Activated naive CD8-positive, alpha-beta T cell (primary cell): ENCODE measurements around the gene PARP2.

ENCODE experiments used
- H3K27ac Mint-ChIP-seq: one replicate; pipeline ENCODE4 v1.8.0; 2021; ENCODE audit warnings: mixed read lengths
- H3K27me3 Mint-ChIP-seq: one replicate; pipeline ENCODE4 v1.8.0; 2021; ENCODE audit warnings: mixed read lengths
- H3K36me3 Mint-ChIP-seq: one replicate; pipeline ENCODE4 v1.8.0; 2021; ENCODE audit warnings: mixed read lengths
- H3K4me1 Mint-ChIP-seq: one replicate; pipeline ENCODE4 v1.8.0; 2021; ENCODE audit warnings: low read depth, mixed read lengths
- H3K4me3 Mint-ChIP-seq: one replicate; pipeline ENCODE4 v1.8.0; 2021; ENCODE audit warnings: mild to moderate bottlenecking, mixed read lengths
- H3K9me3 Mint-ChIP-seq: one replicate; pipeline ENCODE4 v1.8.0; 2021; ENCODE audit warnings: low read depth, mixed read lengths

Gene PARP2, protein sequence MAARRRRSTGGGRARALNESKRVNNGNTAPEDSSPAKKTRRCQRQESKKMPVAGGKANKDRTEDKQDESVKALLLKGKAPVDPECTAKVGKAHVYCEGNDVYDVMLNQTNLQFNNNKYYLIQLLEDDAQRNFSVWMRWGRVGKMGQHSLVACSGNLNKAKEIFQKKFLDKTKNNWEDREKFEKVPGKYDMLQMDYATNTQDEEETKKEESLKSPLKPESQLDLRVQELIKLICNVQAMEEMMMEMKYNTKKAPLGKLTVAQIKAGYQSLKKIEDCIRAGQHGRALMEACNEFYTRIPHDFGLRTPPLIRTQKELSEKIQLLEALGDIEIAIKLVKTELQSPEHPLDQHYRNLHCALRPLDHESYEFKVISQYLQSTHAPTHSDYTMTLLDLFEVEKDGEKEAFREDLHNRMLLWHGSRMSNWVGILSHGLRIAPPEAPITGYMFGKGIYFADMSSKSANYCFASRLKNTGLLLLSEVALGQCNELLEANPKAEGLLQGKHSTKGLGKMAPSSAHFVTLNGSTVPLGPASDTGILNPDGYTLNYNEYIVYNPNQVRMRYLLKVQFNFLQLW

GRCh38 chr14:20343092-20343861 lies at the start of gene PARP2:
TSS of gene PARP2 (plus strand) at chr14:20343635. CDS start at chr14:20343642, 7 bp downstream.
- Mint-ChIP-seq H3K27ac (peak within 1 kb of the TSS; percentile 96), H3K4me1 (peaks cover 16% of the 10 kb centered on the region), H3K9me3 (no peaks in the 10 kb centered on the region), H3K4me3 (peak within 1 kb of the TSS; percentile 98), H3K27me3 (no peaks in the 10 kb centered on the region), H3K36me3 (peaks cover 7% of the 10 kb centered on the region)

DNA sequence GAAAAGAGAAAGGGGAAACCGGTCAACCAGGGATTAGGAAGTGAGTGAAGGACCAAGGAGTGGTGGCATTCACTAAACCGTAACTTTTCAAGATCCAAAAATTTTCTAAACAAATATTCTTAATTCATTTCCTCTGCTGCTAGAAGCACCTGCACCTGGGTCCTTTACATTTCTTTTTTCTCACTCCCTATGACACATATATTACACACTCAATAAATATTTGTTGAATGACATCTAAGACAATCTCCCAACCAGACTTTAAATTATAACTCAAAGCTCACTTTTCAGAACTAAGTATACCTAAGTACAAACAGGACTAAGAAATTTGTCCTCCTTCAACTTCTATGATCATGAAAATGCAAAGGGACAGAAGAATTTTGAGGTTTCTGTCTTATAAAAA lies 48.8 kb upstream of the PARP2 start:
- no peaks in the 10 kb centered on the region for H3K9me3 Mint-ChIP-seq
- no peak overlapping the region for H3K4me3 Mint-ChIP-seq
- H3K27me3 Mint-ChIP-seq = no peaks in the 10 kb centered on the region
- H3K4me1 Mint-ChIP-seq = no peaks in the 10 kb centered on the region
- peaks cover 24% of the 10 kb centered on the region for H3K36me3 Mint-ChIP-seq
- H3K27ac Mint-ChIP-seq = no peak overlapping the region

- no peaks in the 10 kb centered on the region for H3K9me3 Mint-ChIP-seq
- peaks cover 24% of the 10 kb centered on the region for H3K36me3 Mint-ChIP-seq
- H3K4me1 Mint-ChIP-seq = no peaks in the 10 kb centered on the region
- no peak overlapping the region for H3K4me3 Mint-ChIP-seq
- no peak overlapping the region for H3K27ac Mint-ChIP-seq
- no peaks in the 10 kb centered on the region for H3K27me3 Mint-ChIP-seq
Measured at GRCh38 chr14:20295067-20295466, 48.4 kb upstream of the PARP2 start.

DNA sequence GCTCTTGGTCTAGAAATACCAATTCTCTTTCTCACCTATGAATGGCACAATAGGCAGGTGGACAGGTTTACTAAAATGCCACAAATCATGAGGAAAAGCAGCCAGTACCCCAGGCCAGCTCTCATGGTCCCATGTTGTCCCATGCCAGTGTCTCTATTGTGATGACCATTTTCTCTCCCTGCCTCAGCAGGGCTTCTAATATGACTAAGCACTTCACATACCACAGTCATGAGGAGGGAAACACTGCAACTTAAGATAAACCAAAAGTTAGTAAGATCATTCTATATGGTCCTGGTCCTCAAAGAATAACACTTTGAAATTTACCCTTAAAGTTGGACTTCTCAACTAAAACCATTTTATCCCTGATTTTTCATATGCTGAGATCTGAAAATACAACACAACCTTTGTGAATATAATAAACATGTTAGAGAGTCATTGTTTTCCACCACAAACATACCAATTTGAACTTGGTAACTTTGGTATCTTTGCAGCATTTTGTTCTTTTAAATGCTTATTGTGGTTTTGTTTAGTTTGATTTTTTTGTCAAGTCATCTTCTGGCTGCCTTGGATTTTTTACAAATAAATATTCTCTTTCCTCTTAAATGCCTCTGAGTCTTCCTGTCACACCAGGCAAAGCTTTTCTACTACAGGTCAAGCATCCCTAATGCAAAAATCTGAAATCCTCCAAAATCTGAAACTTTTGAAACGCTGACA lies 41.2 kb upstream of the PARP2 start:
- no peaks in the 10 kb centered on the region for H3K9me3 Mint-ChIP-seq
- peaks cover 10% of the 10 kb centered on the region for H3K36me3 Mint-ChIP-seq
- H3K4me3 Mint-ChIP-seq = no peak overlapping the region
- H3K27me3 Mint-ChIP-seq = no peaks in the 10 kb centered on the region
- peaks cover 30% of the 10 kb centered on the region for H3K4me1 Mint-ChIP-seq
- H3K27ac Mint-ChIP-seq = no peak overlapping the region

- H3K27me3 Mint-ChIP-seq = no peaks in the 10 kb centered on the region
- peak within 1 kb of the TSS; percentile 96 for H3K4me3 Mint-ChIP-seq
- peaks cover 4% of the 10 kb centered on the region for H3K36me3 Mint-ChIP-seq
- H3K27ac Mint-ChIP-seq = peak within 1 kb of the TSS; percentile 87
- peaks cover 30% of the 10 kb centered on the region for H3K4me1 Mint-ChIP-seq
- H3K9me3 Mint-ChIP-seq = no peaks in the 10 kb centered on the region
Measured at GRCh38 chr14:20305265-20306078, 38.0 kb upstream of the PARP2 start, which contains the start of gene TTC5. TSS of gene TTC5 (minus strand) at chr14:20305951. CDS start at chr14:20305937, 14 bp downstream.

GRCh38 chr14:20306079-20306423 lies 37.4 kb upstream of the PARP2 start:
- Mint-ChIP-seq H3K9me3 (no peaks in the 10 kb centered on the region), H3K4me3 (peak overlapping the region; percentile 96), H3K4me1 (peaks cover 30% of the 10 kb centered on the region), H3K27ac (peak overlapping the region; percentile 87), H3K36me3 (peaks cover 2% of the 10 kb centered on the region), H3K27me3 (no peaks in the 10 kb centered on the region)

- Mint-ChIP-seq H3K4me3 (no peak overlapping the region), H3K9me3 (no peaks in the 10 kb centered on the region), H3K27ac (no peak overlapping the region), H3K4me1 (no peaks in the 10 kb centered on the region), H3K36me3 (peaks cover 7% of the 10 kb centered on the region), H3K27me3 (no peaks in the 10 kb centered on the region)
Measured at GRCh38 chr14:20314026-20314425, 29.4 kb upstream of the PARP2 start.

DNA sequence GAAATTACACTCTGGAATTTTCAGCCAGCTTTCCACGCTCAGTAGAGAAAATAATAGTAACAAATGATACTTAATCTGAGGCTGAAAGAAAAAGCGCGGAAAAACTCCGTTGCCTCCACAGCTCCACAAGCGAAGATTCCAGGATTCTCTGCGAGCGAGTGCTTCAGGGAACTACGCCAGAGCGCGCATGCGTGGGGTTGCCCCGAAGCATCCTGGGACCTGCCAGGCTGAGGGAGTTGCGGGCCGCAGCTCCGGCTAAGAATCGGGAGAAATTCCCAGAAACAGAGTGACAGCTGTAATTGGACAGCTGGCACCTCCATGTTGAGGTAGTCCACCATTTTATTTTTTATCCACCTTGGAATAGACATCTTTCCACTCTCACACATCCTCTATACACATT lies 25.7 kb upstream of the PARP2 start:
- no peaks in the 10 kb centered on the region for H3K9me3 Mint-ChIP-seq

GRCh38 chr14:20327005-20327869 lies 16.2 kb upstream of the PARP2 start:
- H3K4me3 Mint-ChIP-seq = peak overlapping the region; percentile 42
- H3K27ac Mint-ChIP-seq = peak overlapping the region; percentile 36
- H3K4me1 Mint-ChIP-seq = peaks cover 28% of the 10 kb centered on the region
- H3K27me3 Mint-ChIP-seq = no peaks in the 10 kb centered on the region
- peaks cover 8% of the 10 kb centered on the region for H3K36me3 Mint-ChIP-seq
- H3K9me3 Mint-ChIP-seq = no peaks in the 10 kb centered on the region

More for the DNA sequence above, 25.7 kb upstream of the PARP2 start:
- H3K36me3 Mint-ChIP-seq = peaks cover 9% of the 10 kb centered on the region
- H3K27me3 Mint-ChIP-seq = no peaks in the 10 kb centered on the region
- no peak overlapping the region for H3K4me3 Mint-ChIP-seq
- no peaks in the 10 kb centered on the region for H3K4me1 Mint-ChIP-seq
- no peak overlapping the region for H3K27ac Mint-ChIP-seq

- H3K4me3 Mint-ChIP-seq = no peak overlapping the region
- peaks cover 8% of the 10 kb centered on the region for H3K36me3 Mint-ChIP-seq
- no peaks in the 10 kb centered on the region for H3K9me3 Mint-ChIP-seq
- no peak overlapping the region for H3K27ac Mint-ChIP-seq
- H3K27me3 Mint-ChIP-seq = no peaks in the 10 kb centered on the region
- H3K4me1 Mint-ChIP-seq = peaks cover 41% of the 10 kb centered on the region
Measured at GRCh38 chr14:20328705-20329104, 14.7 kb upstream of the PARP2 start.

DNA sequence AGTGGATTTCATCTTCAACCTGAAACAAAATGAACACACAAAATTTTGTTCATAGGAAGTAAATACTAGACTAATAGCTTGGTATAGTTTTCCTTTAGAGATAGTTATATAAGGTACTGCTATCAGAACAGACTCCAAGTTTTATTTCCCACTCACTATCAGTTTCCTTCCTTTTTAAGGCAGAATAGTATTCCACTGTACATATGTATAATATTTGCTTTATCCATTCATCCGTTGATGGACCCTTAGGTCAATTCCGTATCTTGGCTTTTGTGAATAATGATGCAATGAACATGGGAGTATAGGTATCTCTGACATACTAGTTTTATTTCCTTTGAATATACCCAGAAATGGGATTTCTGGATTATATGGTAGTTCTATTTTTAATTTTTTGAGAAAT lies 14.1 kb upstream of the PARP2 start:
- peak overlapping the region; percentile 5 for H3K27ac Mint-ChIP-seq
- H3K4me1 Mint-ChIP-seq = peaks cover 42% of the 10 kb centered on the region
- no peak overlapping the region for H3K4me3 Mint-ChIP-seq
- peaks cover 7% of the 10 kb centered on the region for H3K36me3 Mint-ChIP-seq
- no peaks in the 10 kb centered on the region for H3K27me3 Mint-ChIP-seq
- no peaks in the 10 kb centered on the region for H3K9me3 Mint-ChIP-seq

GRCh38 chr14:20331053-20331613 lies 12.3 kb upstream of the PARP2 start:
- H3K4me3 Mint-ChIP-seq = peak overlapping the region; percentile 54
- no peaks in the 10 kb centered on the region for H3K9me3 Mint-ChIP-seq
- peaks cover 5% of the 10 kb centered on the region for H3K36me3 Mint-ChIP-seq
- peak overlapping the region; percentile 17 for H3K27ac Mint-ChIP-seq
- no peaks in the 10 kb centered on the region for H3K27me3 Mint-ChIP-seq
- H3K4me1 Mint-ChIP-seq = peaks cover 42% of the 10 kb centered on the region

DNA sequence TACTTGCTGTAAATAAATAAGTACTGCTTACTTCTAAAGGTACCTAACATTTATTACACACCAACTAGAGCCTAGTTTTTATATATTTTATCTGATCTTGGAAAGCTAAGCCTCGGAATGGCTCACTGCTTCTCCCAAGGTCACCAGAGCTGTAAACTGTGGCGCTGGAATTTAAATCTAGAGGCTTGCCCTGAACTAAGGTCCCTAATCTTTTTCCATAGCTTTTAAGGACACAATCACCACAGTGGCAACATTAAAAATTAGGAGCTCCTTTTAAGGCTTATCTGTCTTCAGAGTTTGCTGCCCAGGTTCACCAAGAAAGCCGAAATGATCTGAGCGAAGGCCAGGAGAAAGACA lies 11.0 kb upstream of the PARP2 start:
- Mint-ChIP-seq H3K27me3 (no peaks in the 10 kb centered on the region), H3K9me3 (no peaks in the 10 kb centered on the region), H3K4me3 (peak overlapping the region; percentile 98), H3K36me3 (peaks cover 2% of the 10 kb centered on the region), H3K27ac (peak overlapping the region; percentile 88), H3K4me1 (peaks cover 40% of the 10 kb centered on the region)
